Neural progenitor cell (in vitro differentiated cells): ENCODE measurements around the gene GRM8. TPM values are rescaled to one million over a fixed set of nuclear protein-coding genes. Genes with fewer than 3 reads are reported as not detected.

Experiments used
- DNase-seq: peaks from one replicate; pipeline ENCODE4 v3.0.0-alpha.2; 2016; ENCODE audit warnings: low spot score
- H2AFZ ChIP-seq: fragments of 200-600 bp; sonication (generic); replicated peaks from 2 replicates; pipeline ENCODE4 v1.6.1; 2016; ENCODE audit warnings: antibody characterized with exemption
- H3F3A ChIP-seq: fragments of 200-600 bp; sonication (generic); 2 replicates; pipeline ENCODE4 v1.6.1; 2016; ENCODE audit warnings: antibody characterized with exemption, low read depth
- H3K27ac ChIP-seq: fragments of 200-600 bp; sonication (generic); 2 replicates; pipeline ENCODE4 v1.5.1; 2016; ENCODE audit warnings: mild to moderate bottlenecking
- H3K27me3 ChIP-seq: fragments of 200-600 bp; sonication (generic); 2 replicates; pipeline ENCODE4 v1.6.1; 2016; ENCODE audit warnings: mild to moderate bottlenecking, moderate library complexity
- H3K36me3 ChIP-seq: fragments of 200-600 bp; sonication (generic); 2 replicates; pipeline ENCODE4 v1.5.1; 2016
- H3K4me1 ChIP-seq: fragments of 200-600 bp; sonication (generic); 2 replicates; pipeline ENCODE4 v1.6.1; 2016; ENCODE audit warnings: mixed run types
- H3K4me2 ChIP-seq: fragments of 200-600 bp; sonication (generic); 2 replicates; pipeline ENCODE4 v1.6.1; 2016
- H3K4me3 ChIP-seq: fragments of 200-600 bp; sonication (generic); 2 replicates; pipeline ENCODE4 v1.5.1; 2016
- H3K79me2 ChIP-seq: fragments of 200-600 bp; sonication (generic); 2 replicates; pipeline ENCODE4 v1.6.1; 2016; ENCODE audit warnings: low read depth
- H3K9ac ChIP-seq: fragments of 200-600 bp; sonication (generic); 2 replicates; pipeline ENCODE4 v1.6.1; 2016
- H3K9me3 ChIP-seq: fragments of 200-600 bp; sonication (generic); 2 replicates; pipeline ENCODE4 v1.5.1; 2016; ENCODE audit warnings: low read depth
- H4K20me1 ChIP-seq: fragments of 200-600 bp; sonication (generic); 2 replicates; pipeline ENCODE4 v1.6.1; 2016; ENCODE audit warnings: low read depth
- H3K27ac Mint-ChIP-seq: 3 replicates; pipeline ENCODE4 v1.8.0; 2021; ENCODE audit warnings: mixed read lengths
- H3K27me3 Mint-ChIP-seq: 2 replicates; pipeline ENCODE4 v1.8.0; 2022; ENCODE audit warnings: low read depth, mild to moderate bottlenecking, inconsistent platforms, moderate library complexity, mixed read lengths; ENCODE audit not compliant: insufficient read depth
- H3K36me3 Mint-ChIP-seq: 3 replicates; pipeline ENCODE4 v1.8.0; 2021; ENCODE audit warnings: mixed read lengths
- H3K4me1 Mint-ChIP-seq: 3 replicates; pipeline ENCODE4 v1.8.0; 2021; ENCODE audit warnings: mixed read lengths
- H3K4me3 Mint-ChIP-seq: 3 replicates; pipeline ENCODE4 v1.8.0; 2021; ENCODE audit warnings: mild to moderate bottlenecking, moderate library complexity, mixed read lengths
- H3K9me3 Mint-ChIP-seq: 3 replicates; pipeline ENCODE4 v1.8.0; 2020; ENCODE audit warnings: mixed read lengths
- CTCF ChIP-seq: fragments of 200-600 bp; sonication (generic); IDR thresholded peaks from 2 replicates; pipeline ENCODE4 v1.5.1; 2017; ENCODE audit warnings: antibody characterized with exemption, mild to moderate bottlenecking
- EZH2 ChIP-seq: fragments of 200-600 bp; sonication (generic); IDR thresholded peaks from 2 replicates; pipeline ENCODE4 v1.6.1; 2017; ENCODE audit warnings: antibody characterized with exemption, mild to moderate bottlenecking, moderate library complexity
- EZH2phosphoT487 ChIP-seq: fragments of 200-600 bp; sonication (generic); IDR thresholded peaks from 2 replicates; pipeline ENCODE4 v1.6.1; 2017; ENCODE audit warnings: antibody characterized with exemption
- total RNA-seq: library from RNA; depleted of rRNA; stranded (reverse); fragments of >200 nt; gene quantifications from 2 replicates; pipeline ENCODE4 v1.2.3, GENCODE V29; 2015; ENCODE audit warnings: low replicate concordance

GRM8 gene
- total RNA-seq, 1 donor from 2014 or later: 0.62 TPM

GRCh38 chr7:127208351-127208750, 44.4 kb downstream of the GRM8 start:
- no peak overlapping the region for H3K4me3 Mint-ChIP-seq
- TF ChIP-seq EZH2: no peak
- TF ChIP-seq CTCF: no peak
- TF ChIP-seq EZH2phosphoT487: no peak
- peaks cover 3% of the 10 kb centered on the region for H3K27me3 Mint-ChIP-seq

GRCh38 chr7:127207806-127208205, 44.9 kb downstream of the GRM8 start:
- no peak overlapping the region for H2AFZ ChIP-seq
- no peaks in the 10 kb centered on the region for H3K9me3 ChIP-seq
- no peak overlapping the region for H3K27ac Mint-ChIP-seq

More at GRCh38 chr7:127208351-127208750, 44.4 kb downstream of the GRM8 start:
- H3K4me3 ChIP-seq: no peak overlapping the region
- Mint-ChIP-seq H3K27ac (no peak overlapping the region), H3K4me1 (peaks cover 5% of the 10 kb centered on the region), H3K36me3 (no peaks in the 10 kb centered on the region), H3K9me3 (peaks cover 2% of the 10 kb centered on the region)
- no peaks in the 10 kb centered on the region for H3F3A ChIP-seq
- no peaks in the 10 kb centered on the region for H3K36me3 ChIP-seq
- no peaks in the 10 kb centered on the region for H3K27me3 ChIP-seq
- no peak for DNase-seq
- no peak overlapping the region for H3K9ac ChIP-seq
- H3K27ac ChIP-seq: no peak overlapping the region
- no peaks in the 10 kb centered on the region for H3K4me1 ChIP-seq
- H2AFZ ChIP-seq: no peak overlapping the region
- no peaks in the 10 kb centered on the region for H3K79me2 ChIP-seq
- H3K9me3 ChIP-seq: no peaks in the 10 kb centered on the region
- no peaks in the 10 kb centered on the region for H4K20me1 ChIP-seq
- H3K4me2 ChIP-seq: no peak overlapping the region

GRCh38 chr7:127207230-127207629, 45.5 kb downstream of the GRM8 start:
- no peaks in the 10 kb centered on the region for H3K9me3 ChIP-seq
- no peak overlapping the region for H3K27ac ChIP-seq
- H3K4me3 ChIP-seq: no peak overlapping the region
- no peaks in the 10 kb centered on the region for H3K36me3 ChIP-seq
- Mint-ChIP-seq H3K4me1 (peaks cover 5% of the 10 kb centered on the region), H3K4me3 (no peak overlapping the region), H3K9me3 (peaks cover 2% of the 10 kb centered on the region), H3K27me3 (no peaks in the 10 kb centered on the region), H3K36me3 (no peaks in the 10 kb centered on the region), H3K27ac (no peak overlapping the region)
- TF ChIP-seq CTCF: no peak
- no peak for TF ChIP-seq EZH2phosphoT487
- H3K79me2 ChIP-seq: no peaks in the 10 kb centered on the region
- H3K4me1 ChIP-seq: no peaks in the 10 kb centered on the region
- no peak overlapping the region for H2AFZ ChIP-seq
- DNase-seq: no peak
- no peak overlapping the region for H3K9ac ChIP-seq
- H4K20me1 ChIP-seq: no peaks in the 10 kb centered on the region
- no peaks in the 10 kb centered on the region for H3K27me3 ChIP-seq
- H3K4me2 ChIP-seq: no peak overlapping the region
- no peaks in the 10 kb centered on the region for H3F3A ChIP-seq

More at GRCh38 chr7:127207806-127208205, 44.9 kb downstream of the GRM8 start:
- Histone ChIP-seq H3K36me3 (no peaks in the 10 kb centered on the region), H3K79me2 (no peaks in the 10 kb centered on the region), H3K4me3 (no peak overlapping the region), H3F3A (no peaks in the 10 kb centered on the region), H4K20me1 (no peaks in the 10 kb centered on the region), H3K9ac (no peak overlapping the region), H3K27me3 (no peaks in the 10 kb centered on the region), H3K4me2 (no peak overlapping the region), H3K4me1 (no peaks in the 10 kb centered on the region), H3K27ac (no peak overlapping the region)
- Mint-ChIP-seq H3K4me3 (no peak overlapping the region), H3K9me3 (peaks cover 2% of the 10 kb centered on the region), H3K27me3 (peaks cover under 1% of the 10 kb centered on the region), H3K36me3 (no peaks in the 10 kb centered on the region), H3K4me1 (peaks cover 5% of the 10 kb centered on the region)
- DNase-seq: no peak
- TF ChIP-seq EZH2phosphoT487: no peak
- no peak for TF ChIP-seq EZH2
- TF ChIP-seq CTCF: no peak
